CD8-positive, alpha-beta memory T cell (primary cell): ENCODE results near the gene TMEM89. TPM values are rescaled to one million over a fixed set of nuclear protein-coding genes. Genes with fewer than 3 reads are reported as not detected.

ENCODE experiments used
- CTCF ChIA-PET: fragments of 350-600 bp; sonication (Branson Sonifier 250); formaldehyde crosslinking; loops from one replicate; lab custom pipeline; 2021; ENCODE audit warnings: antibody characterized with exemption; lab: Charles Lee
- POLR2A ChIA-PET: fragments of 350-600 bp; sonication (Branson Sonifier 250); formaldehyde crosslinking; loops from one replicate; lab custom pipeline; 2021; ENCODE audit warnings: antibody characterized with exemption; lab: Charles Lee
- DNase-seq, 5 donors: peaks; one replicate each; pipeline versions ENCODE4 v3.0.0 to v3.0.0-alpha.2; 2020 to 2022; ENCODE audit warnings: mixed read lengths in 1 of 5
- H3K27ac ChIP-seq: one replicate; pipeline ENCODE4 v1.7.0; 2013; ENCODE audit warnings: low read depth, mild to moderate bottlenecking, low read length, moderate library complexity
- H3K27me3 ChIP-seq: 2 replicates; pipeline ENCODE4 v1.7.0; 2013; ENCODE audit warnings: low read length, mild to moderate bottlenecking; ENCODE audit not compliant: insufficient read depth, poor library complexity, severe bottlenecking
- H3K36me3 ChIP-seq: 2 replicates; pipeline ENCODE4 v1.7.0; 2013; ENCODE audit warnings: mild to moderate bottlenecking, low read length, moderate library complexity; ENCODE audit not compliant: insufficient read depth
- H3K4me1 ChIP-seq: 2 replicates; pipeline ENCODE4 v1.7.0; 2013; ENCODE audit warnings: mild to moderate bottlenecking, low read length, moderate library complexity; ENCODE audit not compliant: insufficient read depth
- H3K4me3 ChIP-seq: 2 replicates; pipeline ENCODE4 v1.7.0; 2013; ENCODE audit warnings: mild to moderate bottlenecking, low read length
- H3K9me3 ChIP-seq: 2 replicates; pipeline ENCODE4 v1.7.0; 2013; ENCODE audit warnings: mild to moderate bottlenecking, low read length
- H3K27ac Mint-ChIP-seq, 8 donors: one replicate each; pipeline ENCODE4 v1.8.0; 2020 to 2021; ENCODE audit warnings: mixed read lengths in 8 of 8, mild to moderate bottlenecking in 6 of 8, inconsistent platforms in 3 of 8, moderate library complexity in 3 of 8
- H3K27me3 Mint-ChIP-seq, 2 donors: one replicate each; pipeline ENCODE4 v1.8.0; 2020 to 2021; ENCODE audit warnings: mixed read lengths in 2 of 2, mild to moderate bottlenecking in 1 of 2, moderate library complexity in 1 of 2
- H3K36me3 Mint-ChIP-seq, 3 donors: one replicate each; pipeline ENCODE4 v1.8.0; 2020 to 2021; ENCODE audit warnings: mixed read lengths in 3 of 3, inconsistent platforms in 1 of 3, mild to moderate bottlenecking in 1 of 3
- H3K4me1 Mint-ChIP-seq, 3 donors: one replicate each; pipeline ENCODE4 v1.8.0; 2020 to 2021; ENCODE audit warnings: mixed read lengths in 3 of 3, inconsistent platforms in 1 of 3, mild to moderate bottlenecking in 1 of 3
- H3K4me3 Mint-ChIP-seq, 7 donors: one replicate each; pipeline ENCODE4 v1.8.0; 2020 to 2021; ENCODE audit warnings: mixed read lengths in 7 of 7, mild to moderate bottlenecking in 6 of 7, moderate library complexity in 4 of 7, inconsistent platforms in 2 of 7
- H3K9me3 Mint-ChIP-seq, 5 donors: one replicate each; pipeline ENCODE4 v1.8.0; 2020 to 2022; ENCODE audit warnings: mixed read lengths in 5 of 5, mild to moderate bottlenecking in 3 of 5, moderate library complexity in 2 of 5, inconsistent platforms in 1 of 5
- polyA plus RNA-seq: library from polyadenylated mRNA; unstranded; fragments of 300-500 nt; fragmentation: Illumina TruSeq; gene quantifications from one replicate; pipeline ENCODE4 v1.2.3, GENCODE V29; 2021
- total RNA-seq, 2 experiments: library from RNA; stranded (reverse); gene quantifications; one replicate each; pipeline ENCODE4 v1.2.3, GENCODE V29; 2021

TMEM89 gene
- total RNA-seq (not detected), polyA plus RNA-seq (not detected)

GRCh38 chr3:48621461-48621869 lies at the start of gene TMEM89:
TSS of gene TMEM89 (minus strand) at chr3:48621769. CDS start at chr3:48621756, 13 bp downstream.
- POLR2A ChIA-PET: no interaction called here
- peaks cover 6 to 11% (median 9%) of the 10 kb centered on the region in 3 donors for H3K4me1 Mint-ChIP-seq
- Histone ChIP-seq H3K27ac (no peak within 1 kb of the TSS), H3K9me3 (peaks cover 11% of the 10 kb centered on the region), H3K4me3 (no peak within 1 kb of the TSS), H3K27me3 (no peaks in the 10 kb centered on the region), H3K36me3 (no peaks in the 10 kb centered on the region), H3K4me1 (no peaks in the 10 kb centered on the region)
- H3K27ac Mint-ChIP-seq: no peak within 1 kb of the TSS
- H3K27me3 Mint-ChIP-seq: peaks cover 0 to 2% of the 10 kb centered on the region in 2 donors
- no peak for DNase-seq
- peaks cover 0 to 9% (median 0%) of the 10 kb centered on the region in 3 donors for H3K36me3 Mint-ChIP-seq
- peaks cover 0 to 17% (median 10%) of the 10 kb centered on the region in 5 donors for H3K9me3 Mint-ChIP-seq
- CTCF ChIA-PET: interaction anchor here (1.2 kb wide), 1 partner anchor 14 kb away, joined by 4 read pairs; the partner anchor contains the start of gene SLC26A6
- no peak within 1 kb of the TSS for H3K4me3 Mint-ChIP-seq

DNA sequence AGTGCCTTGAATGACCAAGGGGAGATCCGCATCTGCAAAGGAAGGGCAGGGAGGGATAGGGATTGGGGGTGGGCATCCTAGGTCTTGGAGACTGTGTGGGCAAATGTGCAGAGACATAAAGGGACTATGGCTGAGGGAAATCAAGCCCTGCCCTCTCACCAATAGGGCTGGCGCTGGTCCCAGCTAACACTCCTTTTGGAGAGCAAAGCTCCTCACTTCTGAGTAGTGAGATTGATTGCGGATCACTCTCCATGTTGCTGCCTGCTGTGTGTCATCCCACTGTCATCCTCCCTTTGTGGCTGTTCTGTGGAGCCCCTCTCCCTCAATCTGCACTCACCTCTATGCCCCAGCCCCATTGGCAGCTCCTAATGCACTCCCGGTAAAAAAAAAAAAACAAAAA lies 43.4 kb upstream of the TMEM89 start:
- H3K9me3 ChIP-seq: no peaks in the 10 kb centered on the region
- peak overlapping the region in 2 of 7 donors; percentile 76 to 90 for H3K4me3 Mint-ChIP-seq

GRCh38 chr3:48664313-48664644 lies 42.7 kb upstream of the TMEM89 start:
- ChIA-PET CTCF (interaction anchor here (0.6 to 1.1 kb wide), 2 partner anchors 22 to 56 kb away, joined by 3 to 5 read pairs; partner anchors contain the start of gene NCKIPSD), POLR2A (no interaction called here)
- H3K36me3 Mint-ChIP-seq: no peaks in the 10 kb centered on the region
- no peak for DNase-seq
- Histone ChIP-seq H3K4me3 (no peak overlapping the region), H3K9me3 (no peaks in the 10 kb centered on the region), H3K36me3 (no peaks in the 10 kb centered on the region), H3K27ac (no peak overlapping the region), H3K4me1 (peaks cover 26% of the 10 kb centered on the region), H3K27me3 (peaks cover 14% of the 10 kb centered on the region)
- peak overlapping the region; percentile 76 to 90 (median 78) for H3K4me3 Mint-ChIP-seq
- H3K4me1 Mint-ChIP-seq: peaks cover 15 to 31% (median 16%) of the 10 kb centered on the region in 3 donors
- peak overlapping the region in 2 of 8 donors; percentile 60 to 87 for H3K27ac Mint-ChIP-seq
- peaks cover 0 to 1% (median 0%) of the 10 kb centered on the region in 5 donors for H3K9me3 Mint-ChIP-seq
- H3K27me3 Mint-ChIP-seq: peaks cover 8 to 22% of the 10 kb centered on the region in 2 donors

More for the DNA sequence above, 43.4 kb upstream of the TMEM89 start:
- H3K9me3 Mint-ChIP-seq: peaks cover 0 to under 1% (median 0%) of the 10 kb centered on the region in 5 donors
- H3K27ac ChIP-seq: no peak overlapping the region
- ChIA-PET POLR2A (no interaction called here), CTCF (no interaction called here)
- H3K27ac Mint-ChIP-seq: peak overlapping the region in 1 of 8 donors; percentile 27
- no peak overlapping the region for H3K4me3 ChIP-seq
- no peaks in the 10 kb centered on the region for H3K36me3 Mint-ChIP-seq
- H3K27me3 Mint-ChIP-seq: peaks cover 6 to 20% of the 10 kb centered on the region in 2 donors
- H3K4me1 ChIP-seq: peaks cover 26% of the 10 kb centered on the region
- no peak for DNase-seq
- H3K36me3 ChIP-seq: no peaks in the 10 kb centered on the region
- H3K4me1 Mint-ChIP-seq: peaks cover 15 to 29% (median 16%) of the 10 kb centered on the region in 3 donors
- peaks cover 14% of the 10 kb centered on the region for H3K27me3 ChIP-seq

- H3K27me3 ChIP-seq: peaks cover 14% of the 10 kb centered on the region
- H3K36me3 ChIP-seq: no peaks in the 10 kb centered on the region
- ChIA-PET POLR2A (no interaction called here), CTCF (interaction anchor here (0.6 to 1.2 kb wide), 3 partner anchors 21 to 56 kb away, joined by 3 to 5 read pairs (median 3); partner anchors contain the start of gene NCKIPSD)
- Mint-ChIP-seq H3K27ac (peak overlapping the region in 2 of 8 donors; percentile 53 to 87), H3K36me3 (peaks cover 0 to 1% (median 0%) of the 10 kb centered on the region in 3 donors), H3K4me3 (peak overlapping the region; percentile 76 to 90 (median 78)), H3K27me3 (peaks cover 8 to 22% of the 10 kb centered on the region in 2 donors), H3K9me3 (peaks cover 0 to 1% (median 0%) of the 10 kb centered on the region in 5 donors), H3K4me1 (peaks cover 15 to 31% (median 16%) of the 10 kb centered on the region in 3 donors)
- peaks cover 26% of the 10 kb centered on the region for H3K4me1 ChIP-seq
- peak overlapping the region; percentile 73 for H3K27ac ChIP-seq
- peak overlapping the region; percentile 74 for H3K4me3 ChIP-seq
- H3K9me3 ChIP-seq: no peaks in the 10 kb centered on the region
- DNase-seq: peak; percentile 69 to 89 (median 86)
Measured at GRCh38 chr3:48663489-48664312, 42.1 kb upstream of the TMEM89 start.

DNA sequence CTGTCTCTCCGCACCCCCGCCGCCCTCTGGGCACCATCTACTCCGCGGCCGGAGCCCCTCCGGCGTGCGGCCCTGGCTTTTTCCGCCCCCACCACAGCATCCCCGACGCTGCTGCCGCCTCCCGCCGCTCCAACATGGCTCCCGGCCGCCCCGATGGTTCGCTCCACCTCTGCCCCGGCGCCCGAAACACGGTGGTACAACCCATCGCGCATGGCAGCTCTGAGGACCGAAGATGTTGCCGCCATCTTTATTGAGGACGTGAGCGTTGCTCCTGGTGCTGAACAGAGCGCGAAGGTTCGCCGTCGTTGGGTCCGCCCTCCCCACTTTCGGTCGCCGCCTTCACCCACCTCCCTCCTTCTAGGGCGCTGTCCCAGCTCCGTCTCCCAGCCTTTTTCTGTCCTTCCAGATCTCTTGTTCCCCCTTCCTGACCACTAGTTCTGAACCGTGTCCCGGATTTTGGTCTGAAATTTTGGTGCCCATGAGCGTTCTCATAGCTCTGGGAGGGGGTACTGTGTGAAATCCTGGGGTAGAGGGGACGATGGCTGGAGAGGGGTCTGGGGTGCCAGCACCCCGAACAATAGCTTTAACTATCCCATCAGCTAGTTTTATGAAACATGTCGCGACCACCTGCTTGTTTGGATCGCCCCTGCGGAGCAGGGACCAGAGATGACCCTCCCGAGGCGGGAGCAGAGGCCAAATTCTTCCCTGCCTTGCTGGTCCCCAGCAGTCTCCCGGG lies 41.4 kb upstream of the TMEM89 start, which contains the start of gene CELSR3:
Gene CELSR3 (minus strand): TSS at position 134 of the 736 bp plus-strand sequence. CDS start 252 bp downstream, outside the sequence.
- H3K4me1 ChIP-seq: peaks cover 26% of the 10 kb centered on the region
- H3K9me3 Mint-ChIP-seq: peaks cover 0 to 1% (median 0%) of the 10 kb centered on the region in 5 donors
- peaks cover 0 to 1% (median 0%) of the 10 kb centered on the region in 3 donors for H3K36me3 Mint-ChIP-seq
- CTCF ChIA-PET: interaction anchor here (1.2 kb wide), 1 partner anchor 22 kb away, joined by 3 read pairs; no protein-coding TSS in a partner anchor
- H3K9me3 ChIP-seq: no peaks in the 10 kb centered on the region
- H3K36me3 ChIP-seq: no peaks in the 10 kb centered on the region
- peak within 1 kb of the TSS in 2 of 8 donors; percentile 61 to 87 for H3K27ac Mint-ChIP-seq
- H3K4me1 Mint-ChIP-seq: peaks cover 15 to 31% (median 16%) of the 10 kb centered on the region in 3 donors
- peaks cover 8 to 22% of the 10 kb centered on the region in 2 donors for H3K27me3 Mint-ChIP-seq
- DNase-seq: peak in 4 of 5 donors; percentile 42 to 73 (median 58)
- POLR2A ChIA-PET: interaction anchor here (0.9 kb wide), 1 partner anchor 150 kb away, joined by 3 read pairs; no protein-coding TSS in a partner anchor
- peaks cover 14% of the 10 kb centered on the region for H3K27me3 ChIP-seq
- H3K4me3 ChIP-seq: peak within 1 kb of the TSS; percentile 74
- peak within 1 kb of the TSS; percentile 78 to 90 (median 84) for H3K4me3 Mint-ChIP-seq
- peak within 1 kb of the TSS; percentile 73 for H3K27ac ChIP-seq

DNA sequence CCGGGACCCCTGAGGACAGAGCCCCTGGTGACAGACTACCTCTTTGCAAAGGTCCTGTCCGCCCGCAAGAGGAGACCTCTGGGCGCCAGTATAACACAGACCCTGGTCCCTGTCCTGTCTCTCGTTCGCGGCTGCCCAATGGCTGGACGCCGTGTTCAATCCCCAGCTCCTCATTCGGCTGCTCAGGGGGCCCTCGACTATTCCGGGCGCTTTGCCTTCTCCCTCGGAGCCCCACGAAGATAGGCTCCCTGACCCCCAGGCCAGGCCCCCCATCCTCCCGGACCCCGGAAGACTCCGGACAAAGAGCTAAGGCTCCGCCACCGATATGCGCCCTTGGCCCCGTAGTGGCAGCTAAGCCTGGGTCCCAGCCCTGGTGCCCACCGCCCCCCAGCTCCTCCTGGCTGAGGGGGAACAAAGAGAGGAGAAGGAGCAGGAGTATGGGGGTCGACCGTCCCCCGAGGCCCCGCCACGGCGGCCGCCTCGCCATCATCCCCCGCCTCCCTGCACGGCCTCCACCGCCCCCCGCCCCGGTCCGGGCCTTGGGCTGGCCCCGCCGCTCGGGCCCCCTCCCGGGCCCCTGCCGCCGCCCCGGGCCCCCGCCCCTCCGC lies 40.7 kb upstream of the TMEM89 start:
- no peak for DNase-seq
- Mint-ChIP-seq H3K36me3 (peaks cover 0 to 1% (median 0%) of the 10 kb centered on the region in 3 donors), H3K4me3 (peak overlapping the region in 3 of 7 donors; percentile 40 to 90 (median 65)), H3K9me3 (peaks cover 0 to 1% (median 0%) of the 10 kb centered on the region in 5 donors), H3K27me3 (peaks cover 8 to 22% of the 10 kb centered on the region in 2 donors), H3K4me1 (peaks cover 16 to 38% (median 18%) of the 10 kb centered on the region in 3 donors), H3K27ac (peak overlapping the region in 1 of 8 donors; percentile 87)
- Histone ChIP-seq H3K4me1 (peaks cover 26% of the 10 kb centered on the region), H3K36me3 (no peaks in the 10 kb centered on the region), H3K27me3 (peaks cover 14% of the 10 kb centered on the region), H3K4me3 (no peak overlapping the region), H3K9me3 (no peaks in the 10 kb centered on the region), H3K27ac (no peak overlapping the region)
- CTCF ChIA-PET: no interaction called here
- POLR2A ChIA-PET: interaction anchor here (0.6 to 0.9 kb wide), 3 partner anchors 28 to 150 kb away, joined by 3 read pairs; partner anchors contain the start of gene IP6K2
